GM10248 (cell line): Measurements from ENCODE around the gene CD276.

ENCODE experiments used
- CTCF ChIA-PET: fragments of 300-600 bp; sonication (Branson Sonifier 250); formaldehyde crosslinking; extraction: SDS; loops from one replicate; lab custom pipeline; 2021; ENCODE audit warnings: antibody characterized with exemption; lab: Yijun Ruan, JAX
- POLR2A ChIA-PET: fragments of 350-650 bp; sonication (Branson Sonifier 250); formaldehyde crosslinking; extraction: SDS; loops from one replicate; lab custom pipeline; 2020; ENCODE audit warnings: antibody characterized with exemption; lab: Yijun Ruan, JAX
- DNase-seq: peaks from one replicate; pipeline ENCODE4 v3.0.0; 2012; ENCODE audit errors: extremely low spot score
- TF ChIP-seq, protein P1 (sequence below): IDR thresholded peaks from 2 replicates; pipeline ENCODE4 v1.5.1; 2012; ENCODE audit warnings: mild to moderate bottlenecking, low read depth; ENCODE audit errors: extremely low read depth, missing control alignments, control extremely low read depth

CD276 gene

DNA sequence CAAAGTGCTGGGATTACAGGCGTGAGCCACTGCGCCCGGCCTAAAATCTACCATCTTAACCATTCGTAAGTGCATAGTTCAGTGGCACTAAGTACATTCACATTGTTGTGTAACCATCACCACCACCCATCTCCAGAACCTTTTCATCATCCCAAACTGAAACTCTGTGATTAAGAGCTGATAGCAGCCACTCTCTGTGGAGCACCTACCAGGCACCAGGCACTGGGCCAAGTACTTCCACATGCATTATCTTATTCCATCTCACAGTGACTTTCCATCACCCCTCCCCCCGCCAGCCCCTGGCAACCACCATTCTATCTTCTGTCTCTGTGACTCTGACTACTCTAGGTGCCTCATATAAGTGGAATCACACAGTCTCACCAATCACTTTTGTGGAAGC is 71.3 kb downstream of the CD276 start:
- TF ChIP-seq, protein P1, sequence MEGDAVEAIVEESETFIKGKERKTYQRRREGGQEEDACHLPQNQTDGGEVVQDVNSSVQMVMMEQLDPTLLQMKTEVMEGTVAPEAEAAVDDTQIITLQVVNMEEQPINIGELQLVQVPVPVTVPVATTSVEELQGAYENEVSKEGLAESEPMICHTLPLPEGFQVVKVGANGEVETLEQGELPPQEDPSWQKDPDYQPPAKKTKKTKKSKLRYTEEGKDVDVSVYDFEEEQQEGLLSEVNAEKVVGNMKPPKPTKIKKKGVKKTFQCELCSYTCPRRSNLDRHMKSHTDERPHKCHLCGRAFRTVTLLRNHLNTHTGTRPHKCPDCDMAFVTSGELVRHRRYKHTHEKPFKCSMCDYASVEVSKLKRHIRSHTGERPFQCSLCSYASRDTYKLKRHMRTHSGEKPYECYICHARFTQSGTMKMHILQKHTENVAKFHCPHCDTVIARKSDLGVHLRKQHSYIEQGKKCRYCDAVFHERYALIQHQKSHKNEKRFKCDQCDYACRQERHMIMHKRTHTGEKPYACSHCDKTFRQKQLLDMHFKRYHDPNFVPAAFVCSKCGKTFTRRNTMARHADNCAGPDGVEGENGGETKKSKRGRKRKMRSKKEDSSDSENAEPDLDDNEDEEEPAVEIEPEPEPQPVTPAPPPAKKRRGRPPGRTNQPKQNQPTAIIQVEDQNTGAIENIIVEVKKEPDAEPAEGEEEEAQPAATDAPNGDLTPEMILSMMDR: no peak
- POLR2A ChIA-PET: no interaction called here
- no peak for DNase-seq
- CTCF ChIA-PET: no interaction called here

DNA sequence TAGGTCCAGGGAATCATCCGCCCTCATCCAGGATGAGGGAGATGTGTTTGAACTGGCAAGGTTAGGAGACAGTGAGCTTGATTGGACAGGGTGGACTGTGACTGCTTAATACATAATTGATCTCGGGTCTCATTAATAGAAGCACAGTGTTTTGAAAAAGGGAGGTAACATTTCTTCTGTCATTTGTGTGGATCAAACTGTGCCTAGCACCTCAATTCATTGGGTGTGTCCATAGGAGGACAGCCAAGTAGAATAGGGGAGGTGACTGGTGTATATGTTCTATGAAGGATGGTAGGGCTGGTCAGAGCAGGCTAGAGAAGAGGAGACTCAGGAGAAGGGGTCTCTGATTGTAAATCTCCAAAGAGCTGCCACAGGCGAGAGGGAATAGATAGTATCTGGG is 71.8 kb downstream of the CD276 start:
- TF ChIP-seq, protein P1: no peak
- ChIA-PET POLR2A (no interaction called here), CTCF (no interaction called here)
- DNase-seq: no peak

DNA sequence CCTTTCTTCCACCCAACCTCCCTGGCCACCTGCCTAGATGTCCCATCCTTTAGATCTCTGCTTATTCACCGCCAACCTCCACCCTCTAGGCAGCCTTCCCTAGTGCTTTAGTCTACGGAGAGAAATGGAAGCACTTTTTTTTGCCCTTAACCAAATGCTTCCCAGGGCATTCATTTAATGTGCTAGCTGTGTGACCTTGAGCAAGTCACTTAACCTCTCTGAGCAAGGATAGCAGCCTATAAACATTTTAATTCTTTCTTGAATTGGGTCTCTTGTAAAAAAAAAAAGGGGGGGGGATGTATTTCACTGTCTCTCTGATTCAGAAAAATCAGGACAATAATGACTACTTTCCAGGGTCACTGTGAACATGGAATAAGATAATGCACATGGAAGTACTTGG is 72.2 kb downstream of the CD276 start:
- TF ChIP-seq, protein P1: no peak
- POLR2A ChIA-PET: no interaction called here
- CTCF ChIA-PET: no interaction called here
- no peak for DNase-seq

DNA sequence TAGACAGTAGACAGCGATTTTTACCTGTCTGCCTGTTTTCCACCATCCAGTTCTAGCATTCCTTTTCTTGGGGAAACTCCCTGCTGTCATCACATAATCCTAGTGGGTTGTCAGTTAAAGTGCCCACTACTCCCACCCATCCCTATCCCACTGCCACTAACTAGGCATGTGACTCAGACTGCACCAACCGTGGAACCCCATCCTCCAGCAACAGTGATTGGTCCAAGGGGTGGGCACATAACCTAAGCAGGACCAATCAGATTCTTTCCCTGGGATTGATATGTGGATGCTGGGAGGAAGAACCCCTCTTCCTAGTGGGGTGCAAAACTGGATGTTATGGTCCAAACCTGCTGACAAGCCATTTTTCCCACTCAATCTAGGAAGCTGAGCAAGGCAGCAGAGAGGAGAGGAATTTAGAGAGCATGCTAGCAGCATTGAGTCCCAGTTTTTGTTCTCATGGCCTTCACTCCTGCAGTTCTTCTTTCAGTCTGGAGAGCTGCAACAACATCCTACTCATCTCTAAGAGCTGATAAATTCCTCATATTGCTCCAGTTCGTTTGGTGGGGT is 72.8 kb downstream of the CD276 start:
- CTCF ChIA-PET: interaction anchor here (1.2 kb wide), 1 partner anchor 11 kb away, joined by 3 read pairs; no protein-coding TSS in a partner anchor
- POLR2A ChIA-PET: no interaction called here
- DNase-seq: no peak
- TF ChIP-seq, protein P1: no peak

DNA sequence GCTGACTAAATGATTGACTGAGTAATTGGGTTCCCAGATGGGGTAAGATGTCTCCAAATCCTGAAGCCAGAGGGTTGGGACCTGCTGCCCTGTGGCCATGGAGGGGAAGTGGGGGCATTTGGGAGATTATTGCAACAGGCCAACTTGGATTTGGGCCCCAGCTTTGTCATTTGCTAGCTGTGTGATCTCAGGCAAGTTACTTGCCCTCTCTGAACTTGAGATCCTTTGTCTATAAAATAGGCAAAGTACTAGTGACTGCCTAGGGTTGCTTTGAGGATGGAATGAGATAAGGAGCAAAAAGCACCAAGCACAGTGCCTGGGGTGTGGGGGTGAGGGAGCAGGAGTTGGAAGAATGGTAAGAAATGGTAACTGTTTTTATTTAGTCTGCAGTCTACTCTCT is 73.4 kb downstream of the CD276 start:
- POLR2A ChIA-PET: no interaction called here
- DNase-seq: no peak
- CTCF ChIA-PET: interaction anchor here (1.0 to 1.2 kb wide), 2 partner anchors 10 to 39 kb away, joined by 3 read pairs; no protein-coding TSS in a partner anchor
- TF ChIP-seq, protein P1: no peak

DNA sequence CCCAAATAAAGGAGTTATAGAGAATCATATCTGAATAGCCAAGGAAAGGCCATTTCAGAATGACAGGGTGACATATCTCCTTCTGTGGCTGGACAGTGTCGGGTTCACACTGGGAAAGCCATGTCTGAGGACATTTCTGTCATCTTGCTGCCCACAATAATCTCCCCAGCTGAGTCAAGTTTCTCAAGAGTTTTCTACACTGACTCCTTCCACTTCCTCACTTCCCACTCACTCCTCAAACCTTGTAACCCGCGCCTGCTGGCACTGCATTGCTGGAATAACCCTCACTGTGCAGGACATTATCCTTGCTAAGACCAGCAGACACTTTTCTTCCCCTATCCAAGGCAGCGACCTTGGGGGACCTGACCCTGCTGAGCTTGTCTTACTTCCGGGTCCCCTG is 74.3 kb downstream of the CD276 start:
- ChIA-PET CTCF (interaction anchor here (1.0 kb wide), 1 partner anchor 40 kb away, joined by 3 read pairs; no protein-coding TSS in a partner anchor), POLR2A (no interaction called here)
- no peak for DNase-seq
- TF ChIP-seq, protein P1: no peak
